GM21381 (cell line): ENCODE results near the gene ARSG.
A peak's percentile ranks its signal among the peaks of the same experiment; 100 is the strongest.

Source experiments
- ATAC-seq: cut with Tn5 transposase; IDR thresholded peaks from one replicate; pipeline ENCODE4 v1.9.1; 2021; ENCODE audit warnings: mild to moderate bottlenecking, moderate library complexity; ENCODE audit not compliant: unreplicated experiment

ARSG gene

DNA sequence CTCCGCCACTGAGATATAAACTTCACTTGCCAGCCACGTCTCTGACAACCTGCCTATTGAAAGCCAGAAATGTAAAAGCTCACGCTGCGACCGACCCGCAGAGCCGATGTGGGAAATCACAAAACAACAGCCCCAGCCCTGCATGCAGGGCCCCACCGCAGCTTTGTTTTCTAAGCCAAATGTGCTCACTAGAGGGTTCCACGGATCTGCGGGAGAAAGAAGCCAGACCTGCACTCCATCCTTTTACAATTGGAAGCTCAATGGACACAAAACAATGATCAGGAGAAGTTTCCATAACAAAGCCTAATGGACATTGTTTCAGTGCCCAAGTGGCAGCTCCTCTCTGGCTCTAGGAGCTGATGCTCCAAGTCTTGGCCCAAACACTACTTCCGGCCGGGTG lies 132.9 kb downstream of the ARSG start:
- no peak for ATAC-seq

DNA sequence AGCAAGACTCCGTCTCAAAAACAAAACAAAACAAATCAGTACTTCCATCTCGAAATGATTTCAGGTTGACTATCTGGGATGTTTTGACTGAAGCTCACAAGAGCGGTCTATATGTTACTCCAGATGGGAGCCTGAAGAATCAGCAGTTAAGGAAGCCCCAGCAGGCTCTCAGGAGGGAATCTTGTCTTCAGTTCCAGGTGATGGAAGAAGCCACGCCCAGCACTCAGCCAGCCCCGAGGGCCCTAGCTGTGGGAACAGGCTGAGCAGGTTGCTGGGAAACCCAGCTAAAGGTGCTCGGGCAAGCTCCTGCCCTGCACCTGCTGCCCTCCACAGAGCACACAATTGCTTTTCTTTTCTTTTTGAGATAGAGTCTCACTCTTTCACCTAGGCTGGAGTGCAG lies 133.6 kb downstream of the ARSG start:
- ATAC-seq: no peak

DNA sequence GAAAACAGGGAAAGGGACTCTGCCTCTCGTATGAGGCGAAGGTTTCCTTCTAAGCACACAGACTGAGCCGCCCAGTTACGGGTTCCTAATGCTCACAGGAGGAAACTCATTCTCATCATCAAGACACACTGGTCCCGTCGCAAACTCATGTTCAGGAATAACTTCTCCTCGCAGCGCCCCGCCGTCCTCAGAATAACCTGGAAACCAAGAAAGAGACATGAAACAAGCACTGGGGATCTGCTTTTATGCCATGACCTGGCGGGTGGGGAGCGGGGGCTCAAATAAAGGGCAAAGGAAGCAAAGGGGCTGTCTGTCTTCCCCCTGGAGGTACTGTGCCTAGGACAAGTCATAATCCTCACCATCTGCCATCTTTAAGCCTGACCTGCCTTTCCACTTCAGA lies 134.7 kb downstream of the ARSG start:
- ATAC-seq: no peak

DNA sequence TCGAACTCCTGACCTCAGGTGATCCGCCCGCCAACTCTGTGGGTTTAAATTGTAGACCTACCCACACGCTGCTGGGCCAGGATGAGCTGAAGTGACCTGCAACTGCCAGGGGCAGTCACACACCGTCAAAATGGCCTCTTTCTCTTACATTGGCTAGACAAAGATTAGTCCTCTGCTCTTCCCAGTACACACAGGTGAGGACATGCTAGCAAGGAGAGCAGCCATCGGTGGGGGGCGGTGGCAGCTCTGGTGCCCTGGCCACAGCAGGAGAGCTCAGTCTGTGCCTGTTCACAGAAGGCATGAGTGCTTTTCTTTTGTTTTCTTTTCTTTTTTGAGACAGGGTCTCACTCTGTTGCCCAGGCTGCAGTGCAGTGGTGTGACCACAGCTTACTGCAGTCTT lies 136.3 kb downstream of the ARSG start:
- no peak for ATAC-seq

DNA sequence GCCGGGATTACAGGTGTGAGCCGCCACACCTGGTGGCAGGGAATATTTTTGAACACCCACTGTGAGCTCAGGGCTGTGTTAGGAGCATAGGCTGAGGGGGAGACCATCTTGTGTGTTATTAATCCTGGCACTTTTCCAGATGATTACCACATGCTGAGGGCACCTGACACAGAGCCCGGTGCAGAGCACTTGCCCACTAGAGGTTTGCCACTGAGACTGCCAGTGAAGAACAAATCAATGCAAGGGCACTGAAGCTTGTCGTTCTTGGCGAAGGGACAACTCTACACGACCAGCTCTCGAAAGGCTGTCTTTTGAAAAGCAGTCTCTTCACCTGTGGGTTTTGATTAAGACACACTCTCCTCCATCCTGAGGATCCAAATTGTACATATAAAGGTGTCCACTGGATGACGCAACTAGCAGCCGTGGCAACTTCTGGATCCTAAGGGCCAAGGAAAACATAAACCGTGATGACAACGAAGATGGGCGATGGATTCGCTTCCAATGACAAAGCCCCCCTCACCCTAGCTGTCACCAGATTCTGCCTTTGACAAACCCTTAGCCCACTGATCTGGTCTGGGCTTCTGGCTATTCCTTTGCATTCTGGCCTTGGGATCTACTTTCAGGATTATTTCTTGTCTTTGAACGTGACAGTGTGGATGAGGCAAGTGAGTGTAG lies 137.3 kb downstream of the ARSG start:
- no peak for ATAC-seq

DNA sequence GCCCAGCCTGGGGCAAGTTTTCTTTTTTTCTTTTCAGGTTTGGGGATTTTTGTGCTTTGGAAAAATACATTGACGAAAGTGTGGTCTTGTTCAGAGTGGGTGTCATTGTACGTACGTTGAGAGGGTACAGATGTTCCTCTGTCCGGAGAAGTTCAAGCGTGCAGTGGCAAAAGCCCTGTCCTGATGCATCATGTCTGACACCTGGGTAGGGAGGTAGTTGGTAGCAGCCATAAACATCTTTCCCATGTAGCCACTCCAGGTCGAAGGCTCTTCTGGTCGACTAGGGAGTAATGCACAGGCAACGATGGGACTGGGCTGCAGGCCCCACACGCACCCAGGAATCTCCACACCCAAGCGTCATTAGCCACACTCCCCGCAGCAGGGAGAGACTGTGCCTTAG lies 138.6 kb downstream of the ARSG start:
- no peak for ATAC-seq

DNA sequence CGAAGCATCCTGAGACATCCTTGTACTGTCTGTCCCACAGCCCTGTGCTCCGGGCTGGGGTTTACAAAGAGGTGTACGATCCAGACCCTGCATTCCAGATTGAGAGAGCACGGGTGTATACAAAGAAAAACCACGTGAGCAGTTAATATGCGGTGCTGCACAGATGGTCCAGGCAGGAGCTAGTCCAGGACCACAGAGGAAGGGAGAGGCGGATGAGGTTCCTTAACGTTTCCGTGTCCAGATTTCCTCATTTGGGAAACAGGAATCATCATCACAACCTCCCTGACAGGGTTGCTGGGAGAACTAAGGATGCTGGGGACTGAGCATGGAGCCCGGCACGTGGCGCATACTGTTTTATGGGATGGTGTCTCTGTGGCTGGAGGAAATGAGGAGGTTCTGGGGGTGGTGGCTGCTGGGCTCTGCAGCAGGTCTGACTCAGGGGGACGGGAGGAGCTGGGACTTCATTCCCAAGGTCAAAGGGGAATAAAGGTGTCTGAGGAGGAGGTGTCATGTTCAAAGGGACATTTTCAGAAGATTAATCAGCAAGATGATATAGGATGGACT lies 139.8 kb downstream of the ARSG start:
- no peak for ATAC-seq

DNA sequence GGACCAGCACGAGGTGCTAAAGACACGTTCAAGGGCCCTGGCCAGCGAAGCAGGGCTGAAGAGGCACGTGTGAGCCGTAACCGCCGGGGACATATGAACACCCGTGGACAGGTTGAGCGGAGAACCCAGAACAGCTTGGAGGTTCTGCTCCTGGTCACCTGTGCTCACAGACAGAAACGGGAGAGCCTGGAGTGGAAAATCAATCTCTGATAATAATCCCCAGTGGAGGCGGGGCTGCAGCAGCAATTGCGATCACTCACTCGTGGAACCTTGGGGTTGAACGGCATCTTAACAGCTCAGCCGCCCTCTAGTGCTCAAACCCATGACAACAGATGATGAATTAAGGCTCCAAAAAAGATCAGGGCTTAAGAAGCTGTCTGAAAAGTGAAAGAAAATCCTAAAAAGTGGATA lies 140.4 kb downstream of the ARSG start:
- ATAC-seq: no peak

DNA sequence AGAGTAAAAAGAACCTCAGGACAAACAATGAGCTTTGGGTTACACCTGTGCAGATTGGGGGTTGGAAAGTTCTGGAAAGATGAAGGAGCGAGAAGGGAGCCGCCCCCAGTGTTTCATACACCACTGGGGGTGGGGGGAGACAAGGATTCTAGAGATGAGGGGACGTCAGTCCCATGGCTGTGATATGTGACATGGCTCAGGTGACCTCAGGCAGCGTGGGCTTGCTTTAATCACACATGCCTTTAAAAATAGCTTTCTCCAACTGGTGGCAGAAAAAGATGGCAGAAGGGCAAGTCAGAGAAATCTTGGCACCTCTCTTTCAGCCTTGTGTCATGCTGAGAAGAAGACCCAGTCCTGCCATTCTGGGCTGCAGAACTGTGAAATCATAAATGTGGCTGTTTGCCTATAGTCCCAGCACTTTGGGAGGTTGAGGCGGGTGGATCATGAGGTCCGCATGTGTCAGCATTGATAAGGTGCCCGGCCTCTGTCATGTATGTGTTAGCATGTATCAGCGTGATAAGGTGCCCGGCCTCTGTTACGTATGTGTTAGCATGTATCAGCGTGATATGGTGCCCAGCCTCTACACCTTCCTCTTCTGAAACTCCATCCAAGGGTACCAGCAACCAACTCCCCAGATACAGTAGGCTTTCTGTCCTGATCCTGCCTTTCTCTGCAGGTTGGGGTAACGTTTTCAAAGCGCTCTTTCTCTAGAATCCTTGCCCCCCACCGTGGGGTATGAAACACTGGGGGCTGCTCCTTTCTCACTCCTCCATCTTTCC lies 141.0 kb downstream of the ARSG start:
- ATAC-seq: no peak

DNA sequence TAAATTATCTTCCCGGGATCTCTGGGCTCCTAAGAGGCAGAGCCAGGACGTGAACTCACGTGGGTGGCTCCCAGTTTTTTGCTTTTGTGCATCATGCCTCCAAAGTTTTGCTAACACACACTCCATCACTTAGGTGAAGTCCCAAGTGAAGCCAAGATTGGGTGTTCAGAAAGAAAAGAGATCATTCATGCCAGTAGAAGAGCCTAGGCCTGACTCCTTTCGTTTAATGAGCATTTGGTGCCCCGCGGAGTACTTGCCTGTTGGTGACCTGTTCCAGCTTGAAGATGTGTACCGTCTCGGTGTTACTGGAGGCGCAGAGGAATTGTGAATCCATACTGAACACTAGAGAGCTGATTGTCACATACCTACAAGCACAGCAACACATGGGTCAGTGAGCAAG lies 141.9 kb downstream of the ARSG start:
- ATAC-seq: no peak

DNA sequence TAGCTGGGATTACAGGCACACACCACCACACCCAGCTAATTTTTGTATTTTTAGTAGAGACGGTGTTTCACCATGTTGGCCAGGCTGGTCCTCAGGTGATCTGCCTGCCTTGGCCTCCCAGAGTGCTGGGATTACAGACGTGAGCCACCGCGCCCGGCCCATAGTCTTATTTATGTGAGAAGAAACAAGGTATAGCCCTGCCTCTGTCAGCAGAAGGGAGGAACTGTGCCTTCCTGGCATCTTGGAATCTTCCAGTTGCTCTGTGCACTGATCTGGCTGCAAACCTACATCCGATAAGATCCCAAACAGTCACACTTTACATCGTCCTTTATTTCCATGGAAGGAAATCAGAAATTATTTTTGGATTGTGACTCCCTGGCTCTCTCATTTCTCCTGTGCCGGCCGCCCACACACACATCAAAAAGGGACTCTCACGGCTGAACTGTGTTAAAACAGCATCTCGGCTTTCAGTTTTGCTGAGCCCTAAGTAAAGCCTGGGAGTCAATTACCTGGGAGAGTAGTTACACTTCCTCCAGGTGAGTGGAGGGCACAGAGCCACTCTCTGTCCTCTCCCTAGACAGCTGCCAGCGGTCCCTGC lies 142.7 kb downstream of the ARSG start:
- ATAC-seq: no peak

DNA sequence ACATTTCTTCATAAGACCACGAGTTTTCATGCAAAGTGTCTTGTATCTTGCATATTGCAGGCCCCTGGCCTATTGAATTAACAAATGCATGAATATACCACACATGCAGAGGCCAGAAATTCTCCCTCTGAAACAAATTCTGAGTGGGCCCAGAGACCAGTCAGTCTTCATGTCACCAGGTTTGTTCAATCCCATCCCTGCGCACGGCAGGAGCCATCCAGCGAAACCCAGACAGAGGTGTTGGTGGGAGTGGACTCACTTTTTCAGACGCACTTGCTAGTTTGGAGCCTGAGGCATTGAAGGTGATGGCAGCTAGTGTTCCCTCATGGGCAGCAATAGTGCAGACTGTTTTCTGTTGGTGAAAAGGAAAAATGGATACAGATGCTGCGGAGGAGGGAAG lies 144.1 kb downstream of the ARSG start:
- ATAC-seq: no peak

DNA sequence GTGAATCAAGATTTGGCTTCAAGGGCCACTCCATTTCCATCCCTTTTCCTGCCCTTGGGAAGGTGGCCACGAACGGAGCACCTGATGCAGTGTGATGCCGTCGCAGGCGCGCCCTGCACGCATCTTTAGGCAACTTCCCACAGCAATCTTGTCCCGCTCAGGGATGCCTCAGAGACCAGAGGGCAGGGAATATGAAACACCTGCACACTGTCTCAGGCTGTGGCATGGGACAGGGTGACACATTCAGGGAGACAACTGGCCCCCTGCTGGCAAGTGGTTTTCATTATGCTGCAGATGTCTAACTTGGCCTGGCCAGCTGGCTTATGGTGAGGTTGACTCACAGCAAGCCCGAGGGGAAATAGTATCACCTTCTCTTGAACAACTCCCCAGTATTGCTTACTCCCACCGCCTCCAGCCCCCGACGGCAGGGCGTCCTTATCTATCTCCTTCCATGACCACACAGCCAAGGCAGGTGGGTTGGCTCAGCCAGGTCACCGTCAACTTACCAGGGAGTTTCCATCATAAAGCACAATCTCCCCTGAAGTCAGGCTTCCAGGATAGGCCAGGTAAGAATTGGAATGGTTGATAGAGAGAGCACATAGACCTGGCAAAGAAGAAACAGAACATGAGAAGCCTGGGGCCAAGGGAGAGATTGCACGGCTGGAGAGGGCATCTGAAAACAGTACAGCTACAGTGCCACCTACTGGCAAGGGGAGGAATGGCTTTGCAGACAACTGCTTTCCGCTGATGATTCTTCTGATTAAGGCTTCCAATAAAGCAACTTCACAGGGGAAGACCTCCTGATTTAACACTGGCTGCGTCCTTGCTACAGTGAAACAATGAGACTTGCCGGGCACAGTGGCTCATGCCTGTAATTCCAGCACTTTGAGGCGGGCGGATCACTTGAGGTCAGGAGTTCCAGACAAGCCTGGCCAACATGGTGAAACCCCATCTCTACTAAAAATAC lies 144.9 kb downstream of the ARSG start:
- no peak for ATAC-seq

DNA sequence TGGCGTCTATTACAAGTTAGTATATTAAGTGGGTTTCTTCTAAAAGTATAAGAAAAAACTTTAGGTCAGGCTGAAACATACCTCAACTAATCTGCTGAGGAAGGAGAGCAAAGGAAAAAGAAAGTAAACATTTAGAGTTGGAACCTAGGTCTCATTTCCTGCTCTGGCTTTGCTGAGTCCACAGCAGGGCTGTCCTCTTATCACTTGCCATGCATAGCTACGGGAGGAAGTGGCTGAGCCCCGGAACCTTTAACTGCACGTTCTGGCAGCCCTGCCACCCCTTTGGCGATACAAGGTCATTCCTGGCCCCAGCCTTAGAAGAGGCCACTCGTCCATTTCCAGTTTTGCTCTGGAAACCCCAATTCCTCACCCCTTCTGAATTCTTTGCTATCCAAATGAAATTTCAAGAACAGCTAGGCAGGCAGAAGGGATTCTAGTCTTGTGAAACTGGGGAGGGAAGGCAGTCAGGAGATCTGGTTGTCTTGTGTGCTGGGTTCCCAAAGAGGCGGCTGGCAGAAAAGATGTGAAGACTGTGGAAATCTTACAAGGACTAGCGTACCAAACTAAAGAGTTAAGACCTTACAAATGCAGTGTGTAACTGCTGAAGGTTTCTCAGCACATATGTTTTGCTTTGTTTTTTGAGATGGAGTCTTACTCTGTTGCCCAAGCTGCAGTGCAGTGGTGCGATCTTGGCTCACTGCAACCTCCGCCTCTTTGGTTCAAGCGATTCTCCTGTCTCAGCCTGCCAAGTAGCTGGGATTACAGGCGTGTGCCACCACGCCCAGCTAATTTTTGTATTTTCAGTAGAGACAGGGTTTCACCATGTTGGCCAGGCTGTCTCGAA lies 146.9 kb downstream of the ARSG start:
- peak; percentile 81 for ATAC-seq

DNA sequence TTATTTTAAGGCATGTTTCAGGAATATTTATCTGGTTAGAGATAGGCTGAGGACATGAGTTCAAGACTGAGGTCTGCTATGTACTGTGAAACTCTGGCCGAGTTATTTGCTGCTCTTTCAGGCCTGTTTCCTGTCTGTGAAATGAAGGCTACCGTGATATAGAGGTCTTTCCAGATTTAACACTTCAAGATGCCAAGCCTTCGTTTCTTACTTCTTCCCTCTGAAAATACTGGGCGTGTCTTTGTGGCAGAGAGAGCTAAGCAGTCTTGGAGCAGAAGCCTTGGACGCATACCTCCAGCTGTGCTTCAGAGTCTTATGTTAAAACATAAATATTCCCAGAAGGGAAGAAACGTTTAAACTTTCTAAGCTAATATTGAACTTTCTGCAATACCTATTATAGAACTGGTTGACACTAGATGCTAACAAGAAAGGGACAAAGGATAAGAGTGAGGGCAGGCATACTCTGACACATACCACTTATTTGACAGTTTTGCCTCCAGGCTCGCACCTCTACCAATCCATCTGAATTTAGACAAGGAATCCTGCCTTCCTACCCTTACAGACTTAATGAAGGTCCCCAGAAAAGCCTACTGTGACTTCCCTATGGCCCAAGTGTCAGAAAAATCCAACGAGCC lies 148.5 kb downstream of the ARSG start:
- no peak for ATAC-seq

DNA sequence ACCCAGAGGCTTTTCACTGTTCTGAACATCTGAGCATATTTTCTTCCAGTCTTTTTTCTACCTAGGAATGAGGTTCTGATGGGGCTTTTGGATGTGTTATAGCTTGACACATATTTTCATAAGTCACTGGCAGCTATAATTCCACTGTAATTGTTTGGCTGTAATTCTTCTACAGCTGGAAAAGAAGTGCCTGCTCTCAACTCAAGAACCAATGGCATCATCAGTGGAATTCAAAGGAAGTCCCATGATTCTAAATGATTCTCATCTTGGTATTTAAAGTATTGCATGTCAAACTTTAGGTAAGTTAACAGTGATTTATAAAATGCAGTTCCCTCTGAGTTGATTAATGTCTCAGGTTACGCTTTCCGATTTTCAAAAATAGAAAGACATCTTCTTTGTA lies 149.2 kb downstream of the ARSG start:
- no peak for ATAC-seq

DNA sequence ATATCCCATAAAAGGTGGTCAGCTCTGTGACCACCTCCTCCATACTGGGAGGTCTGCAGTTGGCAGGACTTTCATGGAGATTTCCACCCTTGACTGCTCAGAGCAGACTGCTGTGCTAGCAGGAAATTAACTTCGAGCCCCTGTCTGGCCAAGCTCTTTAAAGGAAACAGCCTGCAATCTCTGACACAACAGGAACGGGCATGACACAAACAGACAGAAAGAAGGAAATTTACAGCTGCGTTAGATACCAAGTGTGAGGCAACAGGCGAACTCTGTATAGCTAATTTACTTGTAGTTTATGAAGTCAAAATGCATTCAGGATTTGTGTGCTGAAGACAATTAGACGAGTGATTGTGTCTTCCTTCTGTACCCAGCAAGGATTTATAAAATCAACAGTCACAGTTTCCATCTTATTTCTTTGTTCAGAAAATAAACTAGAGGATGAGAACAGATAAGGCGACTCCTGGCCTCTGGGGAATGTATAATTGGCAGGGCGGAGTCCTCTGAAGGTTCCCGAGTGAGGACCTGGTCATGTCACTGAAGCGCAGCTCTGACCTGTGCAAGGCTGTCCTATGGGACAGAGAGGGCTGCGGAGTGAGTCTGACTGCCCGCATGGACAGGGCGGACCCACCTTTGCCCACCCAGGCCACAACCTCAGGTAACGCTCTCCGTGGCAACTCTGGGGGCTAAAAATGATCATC lies 149.9 kb downstream of the ARSG start:
- ATAC-seq: no peak

DNA sequence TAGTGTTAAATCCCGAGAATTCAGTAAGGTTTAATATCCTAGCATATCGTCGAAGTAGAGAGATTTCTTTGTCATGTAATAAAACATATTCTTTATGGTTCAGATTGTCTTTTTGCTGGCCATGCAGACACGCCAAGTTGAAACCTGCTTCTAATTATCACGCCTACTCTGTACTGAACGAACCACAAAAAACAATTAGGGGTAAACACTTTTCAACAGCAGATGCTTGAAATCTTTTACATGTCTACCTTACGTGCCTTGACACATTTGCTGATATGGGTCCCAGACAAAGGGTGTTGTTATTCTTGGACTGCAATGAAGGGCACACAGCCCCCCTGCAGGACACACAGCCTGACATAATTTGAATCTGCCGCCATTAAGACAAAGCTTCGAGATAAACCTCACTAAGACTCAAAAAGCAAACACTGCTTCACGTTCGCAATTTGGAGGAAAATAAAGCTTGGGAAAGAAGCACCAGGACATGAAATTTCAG lies 152.7 kb downstream of the ARSG start:
- no peak for ATAC-seq

DNA sequence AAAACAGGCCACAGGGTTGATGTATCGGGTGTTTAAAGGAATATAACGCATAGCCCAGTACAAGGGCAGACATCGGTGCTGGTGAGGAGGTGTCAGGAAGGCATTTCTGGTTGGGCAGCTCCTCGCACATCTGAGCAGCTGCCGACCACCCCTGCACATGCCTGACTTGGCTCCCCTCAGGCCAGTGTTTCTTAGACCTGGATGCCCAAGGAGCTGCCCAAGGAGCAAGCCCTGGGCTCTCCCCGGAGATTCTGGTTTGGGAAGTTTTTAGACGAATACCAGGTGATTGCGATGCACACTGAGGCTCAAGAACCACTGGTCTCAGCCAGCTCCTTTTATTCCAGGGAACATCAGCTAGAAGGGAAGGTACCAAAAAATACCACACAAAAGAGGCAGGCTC lies 154.4 kb downstream of the ARSG start:
- no peak for ATAC-seq
